GM10248 (cell line): ENCODE results near the gene PNMA8B.

Source experiments
- CTCF ChIA-PET: fragments of 300-600 bp; sonication (Branson Sonifier 250); formaldehyde crosslinking; extraction: SDS; loops from one replicate; lab custom pipeline; 2021; ENCODE audit warnings: antibody characterized with exemption; lab: Yijun Ruan, JAX
- POLR2A ChIA-PET: fragments of 350-650 bp; sonication (Branson Sonifier 250); formaldehyde crosslinking; extraction: SDS; loops from one replicate; lab custom pipeline; 2020; ENCODE audit warnings: antibody characterized with exemption; lab: Yijun Ruan, JAX
- DNase-seq: peaks from one replicate; pipeline ENCODE4 v3.0.0; 2012; ENCODE audit errors: extremely low spot score
- CTCF ChIP-seq: IDR thresholded peaks from 2 replicates; pipeline ENCODE4 v1.5.1; 2012; ENCODE audit warnings: mild to moderate bottlenecking, low read depth; ENCODE audit errors: extremely low read depth, missing control alignments, control extremely low read depth

PNMA8B gene

GRCh38 chr19:46446021-46446420 lies 49.6 kb downstream of the PNMA8B start:
- TF ChIP-seq CTCF, result no peak
- ChIA-PET POLR2A (no interaction called here), CTCF (interaction anchor here (1.9 kb wide), 1 partner anchor 9 kb away, joined by 4 read pairs; no protein-coding TSS in a partner anchor)

GRCh38 chr19:46442808-46443450 lies 52.7 kb downstream of the PNMA8B start:
- no peak for DNase-seq
- POLR2A ChIA-PET, result no interaction called here
- CTCF ChIA-PET, result no interaction called here
- TF ChIP-seq CTCF, result no peak

More at GRCh38 chr19:46446021-46446420, 49.6 kb downstream of the PNMA8B start:
- no peak for DNase-seq

- no peak for TF ChIP-seq CTCF
- POLR2A ChIA-PET, result no interaction called here
- CTCF ChIA-PET, result no interaction called here
- no peak for DNase-seq
These were observed 53.8 kb downstream of the PNMA8B start for GRCh38 chr19:46441866-46442265.
